ENCODE data around the gene CALML6.
A peak's percentile ranks its signal among the peaks of the same experiment; 100 is the strongest.
"Not testable (repeated sequence)": the region's sequence is repeated elsewhere in the genome, so short reads cannot be mapped to it uniquely, and the experiment has no call there.

The CALML6 gene, protein sequence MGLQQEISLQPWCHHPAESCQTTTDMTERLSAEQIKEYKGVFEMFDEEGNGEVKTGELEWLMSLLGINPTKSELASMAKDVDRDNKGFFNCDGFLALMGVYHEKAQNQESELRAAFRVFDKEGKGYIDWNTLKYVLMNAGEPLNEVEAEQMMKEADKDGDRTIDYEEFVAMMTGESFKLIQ

DNA sequence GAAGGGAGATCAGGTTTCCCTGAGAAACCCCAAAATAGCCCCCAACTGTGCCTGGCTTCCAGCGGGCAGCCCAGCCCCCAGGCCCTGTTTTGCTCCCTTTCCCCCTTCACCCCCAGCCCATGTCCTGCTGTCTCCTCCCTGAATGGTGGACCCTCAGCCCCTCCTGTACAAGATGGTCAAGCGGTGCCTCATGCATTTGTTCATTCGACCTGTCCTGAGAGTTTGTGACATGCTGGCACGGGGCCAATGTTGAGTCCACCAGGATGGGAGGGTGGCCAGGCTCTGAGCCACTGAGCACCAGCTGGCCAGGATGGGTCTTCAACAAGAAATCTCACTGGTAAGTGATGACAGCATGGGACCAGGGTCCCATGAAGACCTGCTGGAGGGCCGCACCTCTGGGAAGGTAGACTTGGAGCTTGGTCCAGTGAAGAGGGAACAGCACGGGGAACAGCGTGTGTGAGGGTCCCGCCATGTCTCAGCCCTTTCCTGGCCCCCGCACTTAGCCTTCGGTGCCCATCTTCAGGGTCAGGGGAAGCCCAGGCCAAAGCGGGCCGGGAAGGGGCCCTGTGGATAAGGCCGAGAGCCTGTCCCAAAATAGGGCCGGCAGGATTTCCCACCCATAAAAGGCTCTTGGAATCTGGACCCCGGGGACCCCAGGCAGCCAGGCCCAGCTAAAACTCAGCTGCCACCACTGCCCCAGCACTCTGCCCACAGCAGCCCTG, at the start of gene CALML6:
TSS of gene CALML6 (plus strand) at position 290 of the 722 bp plus-strand sequence. CDS start at position 311, 21 bp downstream.
- no peak for DNase-seq (ENCODE audit: low read depth in 2 of 2)

DNA sequence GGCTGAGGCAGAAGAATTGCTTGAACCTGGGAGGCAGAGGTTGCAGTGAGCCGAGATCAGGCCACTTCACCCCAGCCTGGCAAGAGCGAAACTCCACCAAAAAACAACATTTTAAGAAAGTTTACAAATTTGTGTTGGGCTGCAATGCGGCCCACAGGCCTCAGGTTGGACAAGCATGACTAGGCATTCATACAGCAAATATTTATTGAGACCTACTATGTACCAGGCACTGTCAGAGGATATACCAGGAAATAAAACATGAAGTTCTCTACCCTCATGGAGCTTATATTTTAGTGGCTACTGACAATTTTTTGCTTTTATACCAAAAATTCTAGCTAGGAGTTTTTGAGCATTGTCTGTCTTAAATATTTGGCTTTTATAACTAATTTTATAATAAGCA, 47.9 kb upstream of the CALML6 start:
- no peak for DNase-seq (ENCODE audit: low read depth in 2 of 2)

DNA sequence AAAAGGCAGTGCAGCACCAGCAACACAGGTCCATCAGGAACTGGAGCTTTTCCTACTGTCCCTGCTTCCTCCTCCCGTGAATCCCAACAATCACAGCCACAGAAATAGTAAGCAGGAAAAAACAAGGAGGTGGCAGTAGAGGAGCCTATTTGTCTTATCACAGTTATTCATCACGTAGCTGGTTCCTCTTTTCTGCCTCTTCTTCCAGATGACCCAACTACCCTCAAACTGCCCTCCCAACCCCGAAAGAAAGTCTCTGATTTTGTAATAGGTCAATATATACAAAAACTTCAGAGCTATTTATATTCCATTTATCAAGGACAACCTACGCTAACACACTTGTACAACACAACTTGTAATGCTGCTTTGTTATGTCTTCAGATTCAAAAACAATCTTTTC, 45.6 kb upstream of the CALML6 start:
- DNase-seq (ENCODE audit: low read depth in 2 of 2) = no peak

DNA sequence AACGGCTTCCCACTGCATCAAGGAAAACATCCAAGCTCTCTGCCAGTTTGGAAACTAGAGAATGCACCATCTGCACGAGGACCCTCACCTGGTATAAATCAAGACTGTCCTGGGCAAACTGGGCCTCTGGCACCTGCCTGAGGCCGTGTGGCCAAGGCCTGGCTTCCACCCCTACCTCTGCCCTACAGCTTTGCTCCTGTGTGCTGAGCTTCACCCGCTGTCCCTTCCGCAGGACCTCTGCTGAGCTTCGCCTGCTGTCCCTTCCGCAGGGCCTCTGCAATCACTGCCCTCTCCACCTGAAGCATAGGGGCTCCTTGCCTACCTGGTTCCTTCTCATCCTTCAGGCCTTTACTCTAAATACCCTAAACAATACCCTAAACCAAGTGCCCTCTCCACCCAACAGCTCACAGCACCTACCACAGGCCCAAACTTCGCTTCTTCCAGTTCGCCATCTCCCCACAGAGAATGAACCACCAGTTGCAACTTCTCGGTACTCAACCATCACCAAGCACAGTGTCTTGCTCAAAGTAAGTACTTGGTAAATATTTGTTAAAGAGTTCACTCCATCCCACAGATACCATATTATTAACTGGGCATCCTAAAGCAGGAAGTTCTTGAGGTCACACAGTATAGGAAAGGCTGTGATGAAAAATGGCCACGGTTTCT, 42.6 kb upstream of the CALML6 start:
- DNase-seq (ENCODE audit: low read depth in 2 of 2) = no peak

DNA sequence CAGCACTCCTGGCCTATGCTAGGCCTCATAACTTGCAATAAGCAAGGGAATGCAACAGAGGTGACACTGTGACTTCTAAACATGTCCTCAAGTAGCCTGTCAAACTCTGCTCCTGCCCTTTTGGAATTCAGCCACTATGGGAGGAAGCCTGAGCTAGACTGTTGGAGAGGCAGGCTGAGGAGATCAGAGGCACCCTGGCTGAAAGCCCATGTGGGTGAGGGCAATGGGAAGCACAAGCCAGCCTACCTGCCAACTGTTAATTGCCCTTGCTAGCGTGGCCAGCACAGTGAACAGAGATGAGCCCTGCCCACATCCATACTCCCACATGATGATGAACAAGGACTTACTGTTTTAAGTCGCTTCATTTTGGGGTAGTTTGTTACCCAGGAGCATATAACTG, 41.9 kb upstream of the CALML6 start:
- DNase-seq (ENCODE audit: low read depth in 2 of 2) = no peak

DNA sequence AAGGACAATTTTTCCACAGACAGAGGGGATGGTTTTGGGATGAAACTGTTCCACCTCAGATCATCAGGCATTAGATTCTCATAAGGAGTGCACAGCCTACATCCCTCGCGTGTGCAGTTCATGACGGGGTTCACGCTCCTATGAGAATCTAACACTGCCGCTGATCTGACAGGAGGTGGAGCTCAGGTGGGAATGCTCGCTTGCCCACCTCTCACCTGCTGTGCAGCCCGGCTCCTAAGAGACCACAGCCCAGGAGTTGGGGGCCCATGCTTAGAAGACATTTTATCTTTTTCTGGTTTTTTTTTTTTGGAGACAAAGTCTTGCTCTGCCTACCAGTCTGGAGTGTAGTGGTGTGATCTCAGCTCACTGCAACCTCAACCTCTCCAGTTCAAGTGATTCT, 40.2 kb upstream of the CALML6 start:
- DNase-seq (ENCODE audit: low read depth in 2 of 2) = no peak

DNA sequence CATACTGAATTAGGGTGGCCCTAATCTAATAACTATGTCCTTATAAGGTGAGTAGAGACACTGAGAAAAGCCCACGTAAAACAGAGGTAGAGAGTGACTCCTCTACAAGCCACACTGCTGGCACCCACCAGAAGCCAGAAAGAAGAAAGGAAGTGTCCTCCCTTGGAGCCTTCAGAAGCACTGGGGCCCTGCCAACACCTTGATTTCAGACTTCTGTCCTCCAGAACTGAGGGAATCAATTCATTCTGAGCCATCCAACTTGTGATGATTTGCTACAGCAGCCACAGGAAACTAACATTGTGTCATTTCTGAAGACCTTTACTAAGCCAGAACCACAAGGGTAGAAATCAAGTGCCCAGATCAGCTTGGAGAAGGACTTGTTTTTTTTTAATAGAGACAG, 39.1 kb upstream of the CALML6 start:
- peak in 1 of 2 donors; percentile 44 for DNase-seq (ENCODE audit: low read depth in 2 of 2)

DNA sequence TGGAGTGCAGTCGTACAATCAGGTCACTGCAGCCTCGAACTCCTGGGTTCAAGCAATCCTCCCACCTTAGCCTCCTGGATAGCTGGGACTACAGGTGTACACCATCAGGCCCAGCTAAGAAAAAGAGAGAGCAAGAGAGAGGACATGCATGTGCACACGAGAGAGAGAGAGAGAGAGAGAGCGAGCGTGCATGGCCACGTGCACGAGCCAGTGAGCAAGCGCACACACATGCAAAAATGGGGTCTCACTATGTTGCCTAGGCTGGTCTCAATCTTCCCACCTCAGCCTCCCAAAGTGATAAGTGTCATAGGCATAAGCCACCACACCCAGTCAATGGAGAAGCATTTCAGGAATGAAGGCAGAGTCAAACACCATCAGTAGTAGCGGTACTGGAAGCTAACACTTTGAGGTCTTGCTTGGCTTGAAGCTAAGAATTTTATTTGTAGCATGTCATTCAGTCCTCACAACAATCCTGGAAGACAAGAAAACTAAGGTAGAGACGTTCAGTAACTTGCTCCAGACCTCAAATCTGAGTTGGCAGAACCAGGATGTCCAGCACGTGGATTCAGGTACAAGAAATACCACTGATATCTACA, 38.6 kb upstream of the CALML6 start:
- DNase-seq (ENCODE audit: low read depth in 2 of 2) = no peak

DNA sequence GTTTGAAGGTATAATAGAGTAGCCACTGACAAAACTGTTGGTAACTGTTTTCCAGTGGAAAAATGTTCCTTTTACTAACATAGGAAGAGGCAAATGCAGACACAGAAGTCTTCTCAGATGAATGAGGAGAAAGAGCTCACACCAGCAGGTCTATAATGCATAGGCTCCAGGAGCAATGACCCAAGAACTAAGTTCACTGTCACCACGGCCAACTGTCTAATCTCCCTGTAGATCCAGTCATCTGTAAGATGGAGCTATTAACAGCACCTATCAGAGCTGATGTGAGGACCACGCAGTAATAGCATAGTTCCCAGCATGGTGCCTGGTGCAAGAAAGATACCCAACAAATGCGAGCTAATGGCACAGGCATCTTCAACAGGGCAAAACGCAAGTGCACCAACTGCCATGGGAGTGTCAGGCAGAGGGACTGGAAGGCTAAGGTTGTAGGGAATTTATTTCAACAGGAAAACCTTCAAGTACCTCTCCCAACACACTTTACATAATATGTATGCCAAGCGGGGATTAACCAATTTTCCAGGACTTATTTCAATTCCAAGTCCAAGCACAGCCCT, 37.1 kb upstream of the CALML6 start:
- no peak for DNase-seq (ENCODE audit: low read depth in 2 of 2)

DNA sequence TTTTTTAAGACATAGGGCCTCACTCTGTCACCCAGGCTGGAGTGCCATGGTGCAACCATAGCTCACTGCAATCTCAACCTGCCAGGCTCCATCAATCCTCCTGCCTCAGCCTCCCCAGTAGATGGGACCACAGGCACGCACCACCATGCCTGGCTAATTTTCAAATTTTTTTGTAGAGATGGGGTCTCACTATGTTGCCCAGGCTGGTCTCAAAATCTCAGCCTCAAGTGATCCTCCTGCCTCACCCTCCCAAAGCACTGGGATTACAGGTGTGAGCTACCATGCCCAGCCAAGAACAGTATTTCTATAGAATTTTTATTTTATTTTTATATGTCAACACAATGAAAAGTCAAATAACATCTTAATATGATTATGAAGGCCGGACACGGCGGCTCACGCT, 35.1 kb upstream of the CALML6 start:
- DNase-seq (ENCODE audit: low read depth in 2 of 2) = no peak

DNA sequence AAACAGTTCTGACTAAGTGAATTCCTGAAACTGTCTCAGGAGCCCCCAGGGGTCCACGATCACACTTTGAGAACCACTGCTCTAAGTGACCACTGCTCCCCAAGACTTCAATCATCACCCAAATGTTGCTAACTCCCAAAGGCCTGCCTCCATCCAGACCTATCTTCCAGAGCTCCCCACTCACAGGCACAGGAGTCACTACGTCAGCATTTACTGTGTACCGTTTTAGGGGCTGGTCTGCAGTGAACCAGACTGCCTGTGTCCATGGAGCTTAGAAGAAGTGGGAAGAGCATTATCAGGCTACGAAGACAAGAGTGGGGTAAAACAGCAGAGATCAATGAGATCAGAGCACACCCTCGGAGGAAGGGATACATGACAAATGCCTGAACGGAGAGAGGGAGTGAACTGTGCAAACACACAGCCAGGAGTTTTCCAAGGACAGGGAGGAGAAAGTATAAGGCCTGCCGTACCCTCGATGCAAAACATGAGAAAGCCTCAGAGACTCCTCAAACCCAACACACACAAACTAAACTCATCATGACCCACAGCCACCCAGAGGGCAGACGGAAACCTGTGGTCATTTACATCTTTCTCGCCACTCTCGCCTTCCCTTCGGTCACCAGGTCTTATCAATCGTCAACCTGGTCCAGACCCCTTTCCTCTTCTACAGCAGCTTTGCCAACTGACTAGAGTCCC, 34.3 kb upstream of the CALML6 start:
- DNase-seq (ENCODE audit: low read depth in 2 of 2) = no peak

DNA sequence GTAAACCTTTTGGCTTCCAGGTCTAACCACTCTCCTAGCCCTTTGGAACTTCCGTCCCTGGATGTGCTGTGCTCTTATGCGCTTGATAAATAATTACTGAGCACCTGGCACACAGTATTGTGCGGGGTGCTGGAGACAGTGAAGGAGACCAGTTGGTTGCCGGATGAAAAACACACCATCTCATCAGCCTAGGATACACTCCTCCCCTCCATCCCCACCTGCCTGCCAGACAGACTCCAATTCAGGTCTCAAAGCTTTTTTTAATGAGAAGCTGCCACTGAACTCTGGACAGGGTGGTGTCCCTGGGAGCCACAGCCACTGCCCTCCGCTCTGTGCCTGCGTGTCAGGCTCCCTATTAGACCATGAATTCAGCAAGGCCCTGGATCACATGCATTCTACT, 33.3 kb upstream of the CALML6 start:
- DNase-seq (ENCODE audit: low read depth in 2 of 2) = no peak

DNA sequence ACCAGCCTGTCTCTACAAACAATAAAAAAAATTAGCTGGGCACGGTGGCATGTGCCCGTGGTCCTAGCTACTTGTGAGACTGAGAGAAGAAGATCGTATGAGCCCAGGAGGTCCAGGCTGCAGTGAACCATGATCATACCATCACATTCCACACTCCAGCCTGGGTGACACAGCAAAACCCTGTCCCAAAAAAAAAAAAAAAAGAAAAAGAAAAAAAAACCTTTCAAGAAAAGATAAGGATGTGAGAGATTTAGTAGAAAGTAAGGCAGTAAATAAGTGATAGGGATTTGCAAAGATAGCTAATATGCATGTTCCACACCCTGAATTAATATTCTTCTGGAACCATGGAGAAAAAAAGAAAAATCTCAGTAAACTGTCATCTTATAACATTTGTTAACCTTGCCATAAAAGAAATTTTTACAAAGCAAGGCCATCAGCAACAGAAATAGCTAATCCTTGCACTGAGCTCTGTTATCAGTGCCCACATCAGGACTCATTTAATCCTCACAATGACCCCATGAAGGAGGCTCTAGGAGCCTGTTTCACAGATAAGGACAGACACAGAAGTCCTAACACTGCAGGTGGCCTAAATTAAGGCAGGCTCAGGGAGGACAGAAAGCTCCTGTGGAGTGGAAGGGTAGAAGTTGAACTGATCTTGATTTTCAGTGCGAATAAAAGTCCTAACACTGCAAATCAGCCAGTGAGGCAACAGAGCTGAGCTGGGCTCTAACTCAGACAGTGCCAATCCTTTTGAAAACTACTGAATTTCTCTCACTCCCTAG, 31.8 kb upstream of the CALML6 start:
- no peak for DNase-seq (ENCODE audit: low read depth in 2 of 2)

DNA sequence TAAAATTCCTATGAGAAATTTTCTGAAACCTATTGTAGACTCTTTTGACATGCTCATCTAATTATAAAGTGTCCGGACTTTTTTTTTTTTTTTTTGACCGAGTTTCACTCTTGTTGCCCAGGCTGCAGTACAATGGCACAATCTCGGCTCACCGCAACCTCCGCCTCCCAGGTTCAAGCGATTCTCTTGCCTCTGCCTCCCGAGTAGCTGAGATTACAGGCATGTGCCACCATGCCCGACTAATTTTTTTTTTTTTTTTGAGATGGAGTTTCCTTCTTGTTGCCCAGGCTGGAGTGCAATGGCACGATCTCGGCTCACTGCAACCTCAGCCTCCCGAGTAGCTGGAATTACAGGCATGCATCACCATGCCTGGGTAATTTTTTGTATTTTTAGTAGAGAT, 31.2 kb upstream of the CALML6 start:
- DNase-seq (ENCODE audit: low read depth in 2 of 2) = not testable (repeated sequence)

DNA sequence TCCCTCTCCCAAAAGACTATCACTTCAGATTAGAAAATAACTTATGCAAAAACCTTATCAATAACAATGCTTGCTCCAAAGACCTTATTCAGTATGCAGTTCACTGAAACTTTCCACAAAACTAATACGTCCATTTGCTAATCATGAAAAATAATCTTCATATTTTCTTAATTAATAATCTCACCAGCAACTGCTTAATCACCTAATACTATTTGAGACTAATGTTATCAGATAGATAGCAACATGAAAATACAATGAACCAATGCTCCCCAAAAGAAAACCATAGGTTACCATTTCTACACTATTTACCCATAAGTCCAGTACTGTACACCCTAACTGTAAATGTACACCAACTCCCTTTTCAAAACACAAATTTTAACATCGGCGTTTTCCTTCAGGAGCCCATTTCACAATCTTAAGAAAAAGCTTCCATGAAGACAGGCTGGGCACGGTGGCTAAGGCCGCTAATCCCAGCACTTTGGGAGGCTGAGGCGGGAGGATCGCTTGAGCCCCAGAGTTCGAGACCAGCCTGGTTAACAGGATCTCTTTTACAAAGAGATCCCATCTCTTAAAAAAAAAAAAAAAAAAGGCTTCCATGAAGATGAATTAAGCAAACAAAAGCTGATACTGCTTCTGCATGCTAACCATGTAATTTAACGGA, 25.8 kb upstream of the CALML6 start:
- no peak for DNase-seq (ENCODE audit: low read depth in 2 of 2)

DNA sequence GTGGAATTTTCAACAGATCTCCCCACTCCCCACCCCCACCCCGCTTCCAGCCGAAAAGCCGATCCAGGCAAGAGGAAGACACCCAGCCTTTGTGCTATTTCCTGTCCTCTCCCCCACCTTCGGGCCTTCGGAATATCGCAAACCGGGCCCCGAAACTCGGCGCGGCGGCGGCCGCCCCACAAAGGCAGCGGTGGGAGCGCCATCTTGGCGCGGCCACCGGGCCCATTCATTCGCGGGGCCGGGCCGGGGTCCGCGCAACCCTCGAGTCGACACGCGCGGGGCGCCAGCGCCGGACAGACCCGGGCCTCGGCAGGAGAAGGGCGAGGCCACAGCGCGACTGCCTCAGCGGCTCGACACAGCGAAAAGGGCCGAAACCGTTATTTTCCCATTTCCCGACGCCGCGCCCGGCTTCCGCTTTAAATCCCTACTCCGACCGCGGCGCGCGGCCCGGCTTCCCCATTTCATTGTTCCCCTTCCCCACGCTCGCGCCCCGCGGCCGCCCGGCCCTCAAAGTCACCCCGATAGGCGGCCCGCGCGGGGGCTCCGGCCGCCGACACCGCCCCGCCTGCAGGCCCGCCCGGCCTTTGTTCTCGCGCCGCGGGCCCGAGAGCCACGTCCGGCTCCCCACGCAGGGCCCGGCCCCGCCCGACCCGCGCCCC, 25.1 kb upstream of the CALML6 start:
- DNase-seq (ENCODE audit: low read depth in 2 of 2) = peak; percentile 22 to 31

DNA sequence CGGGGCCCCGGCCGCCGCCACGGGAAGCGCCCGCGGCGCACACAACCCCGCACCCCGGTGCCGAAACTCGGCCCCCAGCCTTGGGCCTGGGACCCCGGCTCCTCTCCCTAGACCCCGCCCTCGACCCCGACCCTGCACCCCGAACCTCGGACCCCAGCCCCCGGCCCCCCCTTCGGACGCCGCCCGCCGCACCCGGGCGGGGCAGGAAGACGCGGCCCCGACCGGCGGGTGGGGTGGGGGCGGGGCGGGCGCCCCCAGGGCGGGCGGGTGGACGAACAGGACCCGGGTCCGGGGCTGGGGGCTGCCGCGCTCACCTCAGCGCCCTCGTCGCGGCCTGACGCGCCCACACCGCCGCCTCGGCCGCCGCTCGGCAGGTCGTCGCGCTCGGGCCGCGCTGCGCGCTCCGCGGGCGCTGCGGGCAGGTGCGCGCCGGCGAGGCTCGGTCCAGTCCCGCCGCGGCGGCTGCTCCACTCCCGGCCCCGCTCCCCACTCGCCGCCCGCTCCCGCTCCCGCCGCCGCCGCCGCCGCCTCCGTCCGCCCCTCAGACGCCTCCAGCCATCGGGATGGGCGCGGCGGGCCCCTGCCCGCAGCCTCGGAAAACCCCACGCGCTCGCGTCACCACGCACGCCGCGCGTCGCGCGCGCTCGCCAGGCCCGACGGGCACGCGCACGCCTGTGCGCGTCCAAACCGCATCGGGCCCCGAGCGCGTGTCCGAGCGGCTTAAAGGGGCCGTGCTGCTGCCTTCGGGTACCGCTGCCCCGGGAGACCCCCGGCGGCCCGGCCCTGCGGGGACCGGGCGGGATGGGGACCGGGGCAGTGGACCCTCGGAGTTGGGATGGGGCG, 24.3 kb upstream of the CALML6 start, which contains the start of gene GNB1:
TSS of gene GNB1 (minus strand) at position 582 of the 843 bp plus-strand sequence. CDS start 65,634 bp downstream, outside the sequence.
- DNase-seq (ENCODE audit: low read depth in 2 of 2) = peak; percentile 82 to 85

DNA sequence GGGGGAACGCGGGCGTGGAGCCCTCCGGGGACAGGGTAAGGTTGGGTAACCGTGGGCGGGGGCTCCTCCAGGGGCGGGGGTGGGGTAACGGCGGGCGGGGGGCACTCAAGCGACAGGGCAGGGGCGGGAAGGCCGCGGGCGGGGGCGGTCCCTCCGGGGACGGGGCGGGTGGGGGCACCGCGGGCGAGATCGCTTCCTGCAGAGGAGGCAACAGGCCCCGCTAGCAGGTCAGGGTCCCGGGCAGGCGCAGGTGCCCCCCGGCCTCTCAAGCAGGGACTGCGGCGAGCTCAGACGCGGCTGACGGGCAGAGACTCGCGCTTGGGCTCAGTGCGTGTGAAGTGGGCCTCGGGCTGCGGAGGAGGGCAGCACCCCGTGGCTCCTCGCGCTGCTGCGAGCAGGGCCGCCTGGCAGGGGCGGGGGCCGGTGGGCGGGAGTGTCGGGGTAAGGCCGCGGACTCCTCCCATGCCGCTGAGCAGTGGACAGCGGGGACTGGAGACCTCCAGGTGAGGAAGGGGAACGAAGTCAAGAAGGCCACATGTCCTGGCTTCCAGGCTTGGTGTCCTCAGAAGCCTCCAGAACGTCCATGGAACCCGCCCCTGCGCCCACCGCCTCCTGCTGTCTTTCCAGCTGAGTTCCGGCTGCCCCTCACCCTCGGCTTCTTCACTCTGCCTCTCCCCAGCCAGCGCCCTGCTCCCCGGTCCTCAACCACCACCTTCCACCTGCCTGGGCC, 23.5 kb upstream of the CALML6 start:
- peak; percentile 58 to 60 for DNase-seq (ENCODE audit: low read depth in 2 of 2)
